ENCODE measurements around the gene IL10.
A peak's percentile ranks its signal among the peaks of the same experiment; 100 is the strongest.
"Not testable (repeated sequence)": the region's sequence is repeated elsewhere in the genome, so short reads cannot be mapped to it uniquely, and the experiment has no call there.

IL10 gene

GRCh38 chr1:206771338-206771692 is 979 bp downstream of the IL10 start:
- DNase-seq (ENCODE audit: low read depth, low spot score): no peak
- Histone ChIP-seq H3K4me3 (ENCODE audit: insufficient read length, low read depth) (no peak overlapping the region), H3K9ac (ENCODE audit: insufficient read length, low read depth) (no peak overlapping the region), H3K27me3 (ENCODE audit: insufficient read depth, insufficient read length) (peaks cover 1% of the 10 kb centered on the region), H3K9me3 (ENCODE audit: insufficient read depth, low read length) (no peaks in the 10 kb centered on the region), H3K36me3 (ENCODE audit: insufficient read depth, insufficient read length, low read length) (no peaks in the 10 kb centered on the region), H3K4me1 (ENCODE audit: insufficient read depth, insufficient read length) (peaks cover 21% of the 10 kb centered on the region)
- TF ChIP-seq ZNF274 (IDR thresholded peaks at IDR 0.05; ENCODE audit: low read depth, low read length) (no peak), YY1 (IDR thresholded peaks at IDR 0.05; ENCODE audit: insufficient read depth, insufficient read length) (no peak), SUZ12 (IDR thresholded peaks at IDR 0.05; ENCODE audit: extremely low read depth, insufficient read depth, insufficient read length) (no peak)

- TF ChIP-seq ZNF274 (IDR thresholded peaks at IDR 0.05; ENCODE audit: low read depth, low read length) (no peak), SUZ12 (IDR thresholded peaks at IDR 0.05; ENCODE audit: extremely low read depth, insufficient read depth, insufficient read length) (no peak), YY1 (IDR thresholded peaks at IDR 0.05; ENCODE audit: insufficient read depth, insufficient read length) (no peak)
- Histone ChIP-seq H3K9ac (ENCODE audit: insufficient read length, low read depth) (no peak within 1 kb of the TSS), H3K4me1 (ENCODE audit: insufficient read depth, insufficient read length) (peaks cover 21% of the 10 kb centered on the region), H3K36me3 (ENCODE audit: insufficient read depth, insufficient read length, low read length) (no peaks in the 10 kb centered on the region), H3K4me3 (ENCODE audit: insufficient read length, low read depth) (no peak within 1 kb of the TSS), H3K27me3 (ENCODE audit: insufficient read depth, insufficient read length) (peaks cover 1% of the 10 kb centered on the region), H3K9me3 (ENCODE audit: insufficient read depth, low read length) (no peaks in the 10 kb centered on the region)
- no peak for DNase-seq (ENCODE audit: low read depth, low spot score)
These were observed 1.6 kb downstream of the IL10 start, which contains the start of gene IL19 for GRCh38 chr1:206770531-206771337. Gene IL19, plus strand, starts transcription at chr1:206770773. Its CDS starts 65,890 bp downstream, at chr1:206836663.

DNA sequence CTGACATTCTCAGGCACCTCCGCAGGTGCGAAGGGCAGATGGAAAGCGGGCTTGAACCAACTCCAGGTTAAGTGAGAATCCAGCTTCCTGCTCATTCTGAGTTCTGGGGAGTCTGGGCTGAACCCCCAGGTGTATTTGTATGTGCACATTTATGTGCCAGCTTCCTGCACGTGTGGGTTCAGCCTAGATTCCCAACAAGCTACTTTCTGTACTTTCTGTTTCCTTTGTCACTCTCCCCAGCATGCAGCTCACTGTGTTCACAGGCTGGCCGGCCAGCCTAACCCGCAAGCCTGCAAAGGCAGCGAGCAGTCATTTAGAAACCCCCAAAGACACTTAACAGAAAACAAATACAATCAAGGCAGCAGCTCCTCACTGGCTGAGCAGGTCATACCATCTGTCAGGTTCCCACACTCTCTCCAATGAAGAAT is 3.0 kb downstream of the IL10 start:
- H3K9ac ChIP-seq (ENCODE audit: insufficient read length, low read depth): no peak overlapping the region
- DNase-seq (ENCODE audit: low read depth, low spot score): no peak
- H3K27me3 ChIP-seq (ENCODE audit: insufficient read depth, insufficient read length): peaks cover 1% of the 10 kb centered on the region
- peaks cover 21% of the 10 kb centered on the region for H3K4me1 ChIP-seq (ENCODE audit: insufficient read depth, insufficient read length)
- no peak for TF ChIP-seq SUZ12 (IDR thresholded peaks at IDR 0.05; ENCODE audit: extremely low read depth, insufficient read depth, insufficient read length)
- no peak for TF ChIP-seq YY1 (IDR thresholded peaks at IDR 0.05; ENCODE audit: insufficient read depth, insufficient read length)
- no peak for TF ChIP-seq ZNF274 (IDR thresholded peaks at IDR 0.05; ENCODE audit: low read depth, low read length)
- no peak overlapping the region for H3K4me3 ChIP-seq (ENCODE audit: insufficient read length, low read depth)
- H3K36me3 ChIP-seq (ENCODE audit: insufficient read depth, insufficient read length, low read length): no peaks in the 10 kb centered on the region
- H3K9me3 ChIP-seq (ENCODE audit: insufficient read depth, low read length): no peaks in the 10 kb centered on the region

GRCh38 chr1:206768472-206769303 is 3.6 kb downstream of the IL10 start:
- Histone ChIP-seq H3K9ac (ENCODE audit: insufficient read length, low read depth) (no peak overlapping the region), H3K4me1 (ENCODE audit: insufficient read depth, insufficient read length) (peaks cover 21% of the 10 kb centered on the region), H3K9me3 (ENCODE audit: insufficient read depth, low read length) (no peaks in the 10 kb centered on the region), H3K4me3 (ENCODE audit: insufficient read length, low read depth) (no peak overlapping the region), H3K36me3 (ENCODE audit: insufficient read depth, insufficient read length, low read length) (no peaks in the 10 kb centered on the region), H3K27me3 (ENCODE audit: insufficient read depth, insufficient read length) (peaks cover 1% of the 10 kb centered on the region)
- no peak for DNase-seq (ENCODE audit: low read depth, low spot score)
- TF ChIP-seq SUZ12 (IDR thresholded peaks at IDR 0.05; ENCODE audit: extremely low read depth, insufficient read depth, insufficient read length) (no peak), YY1 (IDR thresholded peaks at IDR 0.05; ENCODE audit: insufficient read depth, insufficient read length) (no peak), ZNF274 (IDR thresholded peaks at IDR 0.05; ENCODE audit: low read depth, low read length) (no peak)

DNA sequence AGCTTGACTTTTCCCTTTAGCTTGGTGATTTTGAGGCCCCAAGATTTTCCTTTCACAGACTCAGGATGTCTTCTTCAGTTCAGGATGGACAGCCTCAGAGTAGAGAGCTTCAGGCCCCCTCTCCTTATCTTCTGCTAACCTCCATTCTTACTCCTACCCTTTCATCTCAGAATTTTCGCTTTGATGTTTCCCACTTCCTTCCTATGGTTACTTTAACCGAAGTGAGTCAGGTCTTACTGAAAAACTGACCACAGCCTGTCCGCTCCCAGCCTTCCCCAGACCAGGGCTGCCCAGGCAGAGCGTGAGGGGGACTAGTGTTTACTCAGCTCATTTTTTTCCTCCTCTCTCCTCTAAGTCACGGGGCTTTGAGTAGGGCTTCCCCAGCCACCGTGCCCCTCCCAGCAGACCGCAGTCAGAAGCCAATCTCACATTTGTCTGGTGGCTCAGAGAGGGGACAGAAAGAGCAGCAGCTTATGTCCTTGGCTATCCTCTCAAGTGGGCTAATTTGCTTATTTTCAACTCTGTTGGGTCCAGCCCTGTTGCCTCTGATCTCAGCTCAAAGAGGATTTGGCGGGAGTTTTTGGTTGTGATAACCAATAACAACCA is 5.9 kb downstream of the IL10 start:
- Histone ChIP-seq H3K4me3 (ENCODE audit: insufficient read length, low read depth) (no peak overlapping the region), H3K9me3 (ENCODE audit: insufficient read depth, low read length) (no peaks in the 10 kb centered on the region)

DNA sequence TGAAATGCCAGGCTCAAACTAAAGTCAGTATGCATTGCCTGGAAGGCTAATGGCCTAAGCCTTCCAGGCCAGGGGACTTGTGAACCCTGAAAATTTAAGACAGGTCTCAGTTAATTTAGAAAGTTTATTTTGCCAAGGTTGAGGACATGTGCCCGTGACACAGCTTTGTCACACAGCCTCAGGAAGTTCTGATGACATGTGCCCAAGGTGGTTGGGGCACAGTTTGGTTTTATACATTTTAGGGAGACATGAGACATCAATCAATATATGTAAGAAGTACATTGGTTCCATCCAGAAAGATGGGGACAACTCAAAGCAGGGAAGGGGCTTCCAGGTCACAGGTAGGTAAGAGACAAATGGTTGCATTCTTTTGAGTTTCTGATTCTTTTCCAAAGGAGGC is 6.5 kb downstream of the IL10 start:
- not testable (repeated sequence) for H3K27me3 ChIP-seq (ENCODE audit: insufficient read depth, insufficient read length); H3K36me3 ChIP-seq (ENCODE audit: insufficient read depth, insufficient read length, low read length); H3K9me3 ChIP-seq (ENCODE audit: insufficient read depth, low read length); DNase-seq (ENCODE audit: low read depth, low spot score); H3K4me3 ChIP-seq (ENCODE audit: insufficient read length, low read depth); H3K9ac ChIP-seq (ENCODE audit: insufficient read length, low read depth)
- H3K4me1 ChIP-seq (ENCODE audit: insufficient read depth, insufficient read length): peaks cover 14% of the 10 kb centered on the region

More for the DNA sequence above, 5.9 kb downstream of the IL10 start:
- DNase-seq (ENCODE audit: low read depth, low spot score): no peak
- Histone ChIP-seq H3K27me3 (ENCODE audit: insufficient read depth, insufficient read length) (peaks cover 1% of the 10 kb centered on the region), H3K9ac (ENCODE audit: insufficient read length, low read depth) (peak overlapping the region; percentile 24), H3K36me3 (ENCODE audit: insufficient read depth, insufficient read length, low read length) (no peaks in the 10 kb centered on the region), H3K4me1 (ENCODE audit: insufficient read depth, insufficient read length) (peaks cover 19% of the 10 kb centered on the region)
- TF ChIP-seq SUZ12 (IDR thresholded peaks at IDR 0.05; ENCODE audit: extremely low read depth, insufficient read depth, insufficient read length) (no peak), YY1 (IDR thresholded peaks at IDR 0.05; ENCODE audit: insufficient read depth, insufficient read length) (no peak), ZNF274 (IDR thresholded peaks at IDR 0.05; ENCODE audit: low read depth, low read length) (no peak)

GRCh38 chr1:206762741-206763364 is 9.4 kb downstream of the IL10 start:
- H3K4me3 ChIP-seq (ENCODE audit: insufficient read length, low read depth); H3K9me3 ChIP-seq (ENCODE audit: insufficient read depth, low read length); H3K36me3 ChIP-seq (ENCODE audit: insufficient read depth, insufficient read length, low read length); H3K4me1 ChIP-seq (ENCODE audit: insufficient read depth, insufficient read length); H3K27me3 ChIP-seq (ENCODE audit: insufficient read depth, insufficient read length); H3K9ac ChIP-seq (ENCODE audit: insufficient read length, low read depth); DNase-seq (ENCODE audit: low read depth, low spot score): not testable (repeated sequence)
